Thyroid gland (tissue), 4 donors: ENCODE measurements around the gene MAP4K5. TPM values are rescaled to one million over a fixed set of nuclear protein-coding genes. Genes with fewer than 3 reads are reported as not detected.

ENCODE experiments used
- DNase-seq, 2 donors: peaks; one replicate each; pipeline ENCODE4 v3.0.0-alpha.2; 2019
- H3K27ac ChIP-seq, 3 donors: fragments of 200-600 bp; sonication (generic); 1 replicate in 2 of 3; 2 replicates in 1 of 3; pipeline ENCODE4 v1.5.1; 2016 to 2019; ENCODE audit warnings: mild to moderate bottlenecking in 1 of 3, moderate library complexity in 1 of 3
- H3K27me3 ChIP-seq: fragments of 200-600 bp; sonication (generic); one replicate; pipeline ENCODE4 v1.5.1; 2019
- H3K36me3 ChIP-seq, 2 donors: fragments of 200-600 bp; sonication (generic); one replicate each; pipeline ENCODE4 v1.5.1; 2016 to 2019
- H3K4me1 ChIP-seq, 2 donors: fragments of 200-600 bp; sonication (generic); one replicate each; pipeline ENCODE4 v1.5.1; 2017 to 2019
- H3K4me3 ChIP-seq, 3 donors: fragments of 200-600 bp; sonication (generic); replicated peaks in 1 of 3; 1 replicate in 2 of 3; 2 replicates in 1 of 3; pipeline ENCODE4 v1.5.1; 2016; ENCODE audit warnings: mild to moderate bottlenecking in 1 of 3
- H3K9me3 ChIP-seq: fragments of 200-600 bp; sonication (generic); one replicate; pipeline ENCODE4 v1.5.1; 2017
- POLR2A ChIP-seq, 2 donors: fragments of 450-650 bp; IDR thresholded peaks; one replicate each; pipeline ENCODE4 v1.6.1; 2017; ENCODE audit warnings: antibody characterized with exemption in 2 of 2, mild to moderate bottlenecking in 2 of 2, moderate library complexity in 1 of 2
- WGBS, 2 donors: methylation state at CpG; one replicate each; pipeline ENCODE4 v1.1.5; 2017; 5-methylcytosine and 5-hydroxymethylcytosine counted together
- intact Hi-C: fragments of 100-400 bp; cut with DNase I; formaldehyde crosslinking; loops from one replicate; pipeline ENCODE4 v1.15.1; 2023
- total RNA-seq, 4 donors: library from RNA; depleted of rRNA; stranded (reverse); fragments of >200 nt; gene quantifications; one replicate each; pipeline ENCODE4 v1.2.3, GENCODE V29; 2016
- TF ChIP-seq, protein P1 (sequence below), 6 experiments: fragments of 200-600 bp in 3 of 6; fragments of 450-650 bp in 3 of 6; sonication (generic) in 3 of 6; IDR thresholded peaks; one replicate each; pipeline ENCODE4 v1.5.1; 2016 to 2019; ENCODE audit warnings: antibody characterized with exemption in 6 of 6, mild to moderate bottlenecking in 2 of 6, inconsistent platforms in 1 of 6, moderate library complexity in 1 of 6

MAP4K5 gene
- total RNA-seq, 4 donors from 2014 or later = 139 to 259 (median 153) TPM

DNA sequence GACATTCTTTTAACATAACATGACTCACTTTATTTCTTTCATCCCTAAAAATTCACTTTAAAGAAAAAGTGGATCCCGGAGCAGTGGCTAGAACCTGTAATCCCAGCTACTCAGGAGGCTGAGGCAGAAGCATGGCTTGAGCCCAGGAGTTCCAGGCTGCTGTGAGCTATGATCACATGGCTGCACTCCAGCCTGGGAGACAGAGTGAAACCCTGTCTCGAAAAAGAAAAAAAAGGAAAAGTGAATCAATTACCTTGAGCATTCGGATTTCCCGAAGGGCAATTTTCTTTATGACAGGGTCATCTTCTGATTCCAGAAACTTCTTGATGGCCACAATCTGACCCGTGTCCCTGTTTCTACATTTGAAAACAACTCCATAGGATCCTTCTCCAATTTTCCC, 136.9 kb downstream of the MAP4K5 start:
- TF ChIP-seq POLR2A (IDR thresholded peaks at IDR 0.05) = no peak
- TF ChIP-seq, protein P1, sequence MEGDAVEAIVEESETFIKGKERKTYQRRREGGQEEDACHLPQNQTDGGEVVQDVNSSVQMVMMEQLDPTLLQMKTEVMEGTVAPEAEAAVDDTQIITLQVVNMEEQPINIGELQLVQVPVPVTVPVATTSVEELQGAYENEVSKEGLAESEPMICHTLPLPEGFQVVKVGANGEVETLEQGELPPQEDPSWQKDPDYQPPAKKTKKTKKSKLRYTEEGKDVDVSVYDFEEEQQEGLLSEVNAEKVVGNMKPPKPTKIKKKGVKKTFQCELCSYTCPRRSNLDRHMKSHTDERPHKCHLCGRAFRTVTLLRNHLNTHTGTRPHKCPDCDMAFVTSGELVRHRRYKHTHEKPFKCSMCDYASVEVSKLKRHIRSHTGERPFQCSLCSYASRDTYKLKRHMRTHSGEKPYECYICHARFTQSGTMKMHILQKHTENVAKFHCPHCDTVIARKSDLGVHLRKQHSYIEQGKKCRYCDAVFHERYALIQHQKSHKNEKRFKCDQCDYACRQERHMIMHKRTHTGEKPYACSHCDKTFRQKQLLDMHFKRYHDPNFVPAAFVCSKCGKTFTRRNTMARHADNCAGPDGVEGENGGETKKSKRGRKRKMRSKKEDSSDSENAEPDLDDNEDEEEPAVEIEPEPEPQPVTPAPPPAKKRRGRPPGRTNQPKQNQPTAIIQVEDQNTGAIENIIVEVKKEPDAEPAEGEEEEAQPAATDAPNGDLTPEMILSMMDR (IDR thresholded peaks at IDR 0.05) = no peak
- peaks cover 30 to 36% of the 10 kb centered on the region in 2 donors for H3K4me1 ChIP-seq
- no peaks in the 10 kb centered on the region for H3K27me3 ChIP-seq
- H3K27ac ChIP-seq = peak overlapping the region in 2 of 3 donors; percentile 45 to 91
- H3K4me3 ChIP-seq = peak overlapping the region in 2 of 3 donors; percentile 6 to 53
- peak; percentile 72 to 77 for DNase-seq
- intact Hi-C loops = loop anchor here (10.0 kb wide), 1 partner anchor 51 kb away; no protein-coding TSS in a partner anchor
- no peaks in the 10 kb centered on the region for H3K9me3 ChIP-seq
- 73 to 74% methylated on average over 5 of the region's 5 CpGs for WGBS, 2 donors
- no peaks in the 10 kb centered on the region for H3K36me3 ChIP-seq

DNA sequence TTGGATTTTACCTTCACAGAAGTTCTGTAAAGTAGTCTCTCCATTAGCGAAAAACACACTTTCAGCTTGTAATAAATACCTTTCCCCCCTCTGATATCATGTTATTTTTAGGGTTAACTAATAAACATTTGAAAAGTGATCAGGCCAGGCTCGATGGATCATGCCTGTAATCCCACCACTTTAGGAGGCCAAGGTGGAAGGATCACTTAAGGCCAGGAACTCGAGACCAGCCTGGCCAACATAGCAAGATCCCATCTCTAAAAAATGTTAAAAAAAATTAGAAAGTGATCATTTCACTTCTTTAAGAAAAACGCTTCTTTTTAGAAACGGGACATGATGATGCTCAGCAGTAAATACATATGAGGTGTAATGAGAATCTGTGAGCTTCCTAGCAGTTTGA, 137.7 kb downstream of the MAP4K5 start:
- Histone ChIP-seq H3K4me3 (no peak overlapping the region), H3K27ac (peak overlapping the region in 2 of 3 donors; percentile 17 to 45), H3K9me3 (no peaks in the 10 kb centered on the region), H3K27me3 (no peaks in the 10 kb centered on the region), H3K4me1 (peaks cover 25 to 35% of the 10 kb centered on the region in 2 donors), H3K36me3 (no peaks in the 10 kb centered on the region)
- DNase-seq = no peak
- TF ChIP-seq, protein P1 (IDR thresholded peaks at IDR 0.05) = no peak
- 95 to 96% methylated on average over 5 of the region's 5 CpGs for WGBS, 2 donors
- intact Hi-C loops = loop anchor here (10.0 kb wide), 1 partner anchor 50 kb away; no protein-coding TSS in a partner anchor

DNA sequence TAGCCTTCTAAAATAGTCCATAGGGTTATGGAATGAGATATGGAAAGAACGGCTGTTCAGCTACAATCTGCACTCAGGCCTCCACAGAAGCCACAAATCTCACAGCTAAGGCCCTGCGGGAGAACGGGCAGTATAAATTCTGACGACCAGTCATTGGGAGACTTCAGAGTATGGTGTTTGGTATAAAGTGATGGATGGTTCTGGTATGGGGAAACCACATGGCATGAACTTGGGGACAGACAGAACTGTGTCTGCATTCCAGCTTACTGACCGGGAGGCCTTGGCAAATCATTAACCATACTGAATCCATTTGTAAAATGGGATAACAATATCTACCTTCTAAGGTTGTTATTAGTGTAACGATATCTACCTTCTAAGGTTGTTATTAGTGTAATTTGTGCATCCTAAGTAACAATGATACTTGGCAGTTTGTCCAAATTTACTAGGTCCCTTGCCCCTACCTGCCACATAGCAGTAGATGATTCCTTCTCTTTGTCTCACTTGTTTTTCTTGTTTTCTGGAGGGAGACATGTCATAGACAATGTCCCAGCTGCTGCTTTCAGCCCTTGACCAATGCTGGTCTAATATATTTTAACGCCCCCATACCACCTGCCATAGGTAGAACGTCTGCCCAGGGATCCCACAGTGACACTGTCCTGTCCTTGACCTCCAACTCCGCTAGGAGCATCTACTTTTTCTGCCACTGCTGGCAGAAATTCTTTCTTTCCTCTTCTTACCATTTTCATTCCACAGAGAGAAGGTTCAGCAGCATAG, 142.5 kb downstream of the MAP4K5 start:
- Histone ChIP-seq H3K4me3 (no peak overlapping the region), H3K36me3 (no peaks in the 10 kb centered on the region), H3K4me1 (peaks cover 0 to 5% of the 10 kb centered on the region in 2 donors), H3K9me3 (no peaks in the 10 kb centered on the region), H3K27me3 (no peaks in the 10 kb centered on the region), H3K27ac (no peak overlapping the region)
- 94 to 95% methylated on average over 9 of the region's 9 CpGs for whole genome bisulfite sequencing, 2 donors
- intact Hi-C loops = loop anchor here (10.0 kb wide), 1 partner anchor 45 kb away; no protein-coding TSS in a partner anchor
- no peak for DNase-seq
- TF ChIP-seq, protein P1 (IDR thresholded peaks at IDR 0.05) = no peak
- no peak for TF ChIP-seq POLR2A (IDR thresholded peaks at IDR 0.05)

DNA sequence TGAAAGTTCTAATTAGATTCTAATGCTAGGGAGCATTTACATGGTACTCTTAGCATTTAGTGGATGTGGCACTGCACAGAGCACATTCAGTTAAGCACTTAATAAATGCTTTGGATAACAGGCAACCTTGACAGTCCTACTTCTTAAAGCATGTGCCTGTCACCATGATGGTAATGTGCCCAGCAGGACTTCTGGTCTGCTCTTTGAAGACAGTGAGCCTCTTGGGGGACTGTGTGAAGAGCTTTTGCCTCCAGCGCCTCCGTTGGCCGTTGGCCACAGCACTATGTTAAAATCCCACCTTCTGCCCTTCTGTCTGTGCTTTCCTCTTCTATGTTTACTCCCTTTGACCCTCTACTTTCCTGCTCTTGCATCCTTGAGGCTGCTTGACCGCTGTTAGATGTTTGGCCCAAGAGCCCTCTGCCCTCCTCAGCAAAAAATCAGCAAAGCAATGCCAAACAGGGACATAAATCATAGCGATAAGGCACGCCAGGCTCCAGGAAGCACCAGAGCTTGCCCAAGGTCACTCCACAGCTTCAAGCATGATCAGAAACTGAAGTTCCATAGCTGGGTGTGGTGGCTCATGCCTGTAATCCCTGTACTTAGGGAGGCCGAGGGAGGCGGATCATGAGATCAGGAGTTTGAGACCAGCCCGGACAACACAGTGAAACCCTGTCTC, 144.0 kb downstream of the MAP4K5 start:
- DNase-seq = no peak
- Histone ChIP-seq H3K4me1 (no peaks in the 10 kb centered on the region), H3K27me3 (no peaks in the 10 kb centered on the region), H3K27ac (no peak overlapping the region), H3K36me3 (no peaks in the 10 kb centered on the region), H3K4me3 (no peak overlapping the region), H3K9me3 (no peaks in the 10 kb centered on the region)
- intact Hi-C loops = no loop called here
- no peak for TF ChIP-seq POLR2A (IDR thresholded peaks at IDR 0.05)
- TF ChIP-seq, protein P1 (IDR thresholded peaks at IDR 0.05) = no peak
- WGBS, 2 donors = 72 to 75% methylated on average over 9 of the region's 9 CpGs

- H3K27me3 ChIP-seq = no peaks in the 10 kb centered on the region
- DNase-seq = no peak
- intact Hi-C loops = no loop called here
- 94 to 100% methylated on average over 1 of the region's 1 CpG for WGBS, 2 donors
- H3K36me3 ChIP-seq = no peaks in the 10 kb centered on the region
- H3K9me3 ChIP-seq = no peaks in the 10 kb centered on the region
- no peaks in the 10 kb centered on the region for H3K4me1 ChIP-seq
- TF ChIP-seq, protein P1 (IDR thresholded peaks at IDR 0.05) = no peak
- no peak for TF ChIP-seq POLR2A (IDR thresholded peaks at IDR 0.05)
- no peak overlapping the region for H3K4me3 ChIP-seq
- H3K27ac ChIP-seq = no peak overlapping the region
Measured at GRCh38 chr14:50387548-50387947, 144.8 kb downstream of the MAP4K5 start.
